ENCODE data around the gene GRID1. TPM values are rescaled to one million over a fixed set of nuclear protein-coding genes. Genes with fewer than 3 reads are reported as not detected.
"Not testable (repeated sequence)": the region's sequence is repeated elsewhere in the genome, so short reads cannot be mapped to it uniquely, and the experiment has no call there.

Gene GRID1
- total RNA-seq, 1 experiment from 2014 or later: 0.31 TPM

DNA sequence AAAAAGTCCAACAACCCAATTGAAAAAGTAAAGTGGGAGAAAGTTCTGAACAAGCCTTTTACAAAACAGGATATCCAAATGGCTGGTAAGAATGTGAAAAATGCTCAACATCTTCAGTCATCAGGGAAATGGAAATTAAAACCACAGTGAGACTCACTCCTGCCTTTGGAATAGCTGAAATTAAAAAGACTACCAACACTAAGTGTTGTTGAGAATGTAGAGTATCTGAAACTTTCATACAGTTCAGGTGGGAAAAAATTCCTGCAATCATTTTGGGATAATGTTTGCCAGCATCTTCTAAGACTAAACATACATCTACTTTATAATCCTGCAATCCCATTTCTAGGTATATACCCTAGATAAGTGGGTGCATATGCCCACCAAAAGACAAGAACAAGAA, 395.1 kb downstream of the GRID1 start:
- Histone ChIP-seq H3K27me3 (ENCODE audit: control insufficient read depth, insufficient read depth, low read length) (no peaks in the 10 kb centered on the region), H3K36me3 (replicated peaks; ENCODE audit: control insufficient read depth, insufficient read depth, low read length) (no peaks in the 10 kb centered on the region), H3K4me3 (ENCODE audit: insufficient read depth, low read depth, low read length) (no peak overlapping the region)
- DNase-seq: no peak

DNA sequence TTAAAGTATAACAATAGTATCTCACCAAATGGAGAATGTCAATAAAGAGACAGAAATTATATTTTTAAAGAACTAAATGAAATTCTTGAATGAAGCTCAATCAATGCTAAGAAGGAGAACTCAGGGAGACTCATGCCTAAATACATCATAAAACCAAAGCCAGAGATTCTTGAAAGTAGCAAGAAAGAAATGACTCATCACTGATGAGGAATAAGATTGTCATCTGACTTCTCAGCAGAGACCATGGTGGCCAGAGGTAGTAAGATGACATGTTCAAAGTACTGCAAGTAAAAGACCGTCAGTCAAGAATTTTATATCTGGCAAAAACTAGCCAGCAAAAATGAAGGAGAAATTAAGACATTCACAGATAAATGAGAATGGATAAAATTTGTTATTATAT, 399.0 kb downstream of the GRID1 start:
- no peak for DNase-seq
- Histone ChIP-seq H3K27me3 (ENCODE audit: control insufficient read depth, insufficient read depth, low read length) (no peaks in the 10 kb centered on the region), H3K36me3 (replicated peaks; ENCODE audit: control insufficient read depth, insufficient read depth, low read length) (no peaks in the 10 kb centered on the region), H3K4me3 (ENCODE audit: insufficient read depth, low read depth, low read length) (no peak overlapping the region)

DNA sequence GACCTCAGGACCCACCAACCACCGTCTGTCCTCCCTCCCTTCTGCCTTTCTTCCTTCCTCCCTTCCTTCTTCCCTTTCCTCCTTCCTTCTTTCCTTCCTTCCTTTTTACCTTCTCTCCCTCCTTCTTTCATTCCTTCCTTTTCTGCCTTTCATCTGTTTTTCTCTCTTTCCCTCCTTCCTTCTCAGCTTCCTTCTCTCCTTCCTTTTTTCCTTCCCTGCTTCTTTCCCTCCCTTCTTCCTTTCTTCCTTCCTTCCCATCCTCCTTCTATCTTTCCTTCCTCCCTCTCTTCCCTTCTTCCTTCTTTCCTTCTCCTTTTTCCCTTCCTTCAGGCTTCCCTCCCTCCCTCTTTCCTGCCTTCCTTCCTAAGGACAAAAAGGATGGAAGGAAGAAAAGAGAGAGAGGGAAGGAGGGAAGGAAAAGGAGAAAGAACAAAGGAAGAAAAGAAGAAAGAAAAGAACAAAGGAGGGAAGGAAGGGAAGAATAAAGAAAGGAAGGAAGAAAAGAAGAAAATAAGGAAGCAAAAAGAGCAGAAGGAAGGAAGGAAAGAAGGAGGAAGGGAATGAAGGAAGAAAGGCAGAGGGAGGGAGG, 405.0 kb downstream of the GRID1 start:
- no peak for DNase-seq
- H3K36me3 ChIP-seq (replicated peaks; ENCODE audit: control insufficient read depth, insufficient read depth, low read length): no peaks in the 10 kb centered on the region
- H3K27me3 ChIP-seq (ENCODE audit: control insufficient read depth, insufficient read depth, low read length): no peaks in the 10 kb centered on the region
- H3K4me3 ChIP-seq (ENCODE audit: insufficient read depth, low read depth, low read length): no peak overlapping the region

DNA sequence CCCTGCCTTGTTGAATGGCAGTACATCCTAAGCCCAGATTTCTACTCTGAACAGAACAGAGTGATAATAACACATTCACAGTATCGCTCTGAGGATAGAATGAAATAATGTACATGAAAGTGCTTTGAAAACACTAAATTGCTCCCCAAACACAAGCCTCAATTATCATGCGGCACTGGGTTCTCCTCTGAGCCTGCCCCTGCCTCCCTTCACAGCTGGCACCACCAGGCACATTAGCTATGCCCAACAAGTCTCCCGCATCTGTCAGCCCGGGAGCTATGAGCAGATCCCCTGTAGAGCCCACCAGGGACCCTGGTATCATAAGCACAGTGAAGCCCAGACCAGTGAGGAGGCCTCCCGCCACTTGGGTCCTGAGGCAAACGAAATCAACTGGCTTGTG, 405.5 kb downstream of the GRID1 start:
- H3K4me3 ChIP-seq (ENCODE audit: insufficient read depth, low read depth, low read length): no peak overlapping the region
- H3K36me3 ChIP-seq (replicated peaks; ENCODE audit: control insufficient read depth, insufficient read depth, low read length): no peaks in the 10 kb centered on the region
- no peaks in the 10 kb centered on the region for H3K27me3 ChIP-seq (ENCODE audit: control insufficient read depth, insufficient read depth, low read length)
- no peak for DNase-seq

DNA sequence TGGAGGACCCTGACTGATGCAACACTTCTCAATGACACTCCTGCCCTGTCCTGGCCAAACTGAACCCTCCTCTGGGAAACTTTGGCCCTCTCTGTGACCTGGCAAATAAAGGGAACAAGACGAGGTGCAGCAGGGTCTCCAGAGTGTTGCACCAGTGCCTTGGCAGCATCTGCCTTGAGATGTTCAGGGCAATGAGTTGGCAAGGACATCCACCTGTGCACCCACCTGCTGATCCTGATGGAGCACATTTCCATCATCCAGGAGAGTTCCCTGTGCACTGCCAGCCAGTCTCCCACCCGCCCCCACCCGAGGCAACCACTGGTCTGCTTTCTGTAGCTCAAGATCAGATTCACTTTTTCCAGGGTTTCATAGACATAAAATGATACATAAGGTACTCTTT, 407.4 kb downstream of the GRID1 start:
- H3K4me3 ChIP-seq (ENCODE audit: insufficient read depth, low read depth, low read length): no peak overlapping the region
- DNase-seq: no peak
- no peaks in the 10 kb centered on the region for H3K27me3 ChIP-seq (ENCODE audit: control insufficient read depth, insufficient read depth, low read length)
- H3K36me3 ChIP-seq (replicated peaks; ENCODE audit: control insufficient read depth, insufficient read depth, low read length): no peaks in the 10 kb centered on the region

DNA sequence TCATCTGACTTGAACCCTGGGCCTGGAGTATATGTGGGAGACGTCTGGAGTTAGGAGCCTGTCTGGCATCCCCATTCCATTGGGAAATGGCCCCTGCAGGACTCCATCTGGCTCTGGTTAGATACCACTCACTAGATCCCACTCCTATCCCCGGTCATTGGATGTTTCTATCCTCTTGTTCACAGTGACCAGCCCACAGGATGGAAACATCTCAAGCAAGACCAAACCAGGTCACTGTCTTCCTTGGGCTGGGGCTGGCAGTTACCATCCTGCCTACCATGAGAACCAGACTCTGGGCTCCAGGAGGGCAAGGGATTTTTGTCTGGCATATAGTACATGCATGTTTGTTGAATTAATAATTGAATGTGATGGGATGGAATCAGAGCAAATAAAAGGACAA, 415.7 kb downstream of the GRID1 start:
- DNase-seq: no peak
- H3K27me3 ChIP-seq (ENCODE audit: control insufficient read depth, insufficient read depth, low read length): no peaks in the 10 kb centered on the region
- H3K4me3 ChIP-seq (ENCODE audit: insufficient read depth, low read depth, low read length): no peak overlapping the region

DNA sequence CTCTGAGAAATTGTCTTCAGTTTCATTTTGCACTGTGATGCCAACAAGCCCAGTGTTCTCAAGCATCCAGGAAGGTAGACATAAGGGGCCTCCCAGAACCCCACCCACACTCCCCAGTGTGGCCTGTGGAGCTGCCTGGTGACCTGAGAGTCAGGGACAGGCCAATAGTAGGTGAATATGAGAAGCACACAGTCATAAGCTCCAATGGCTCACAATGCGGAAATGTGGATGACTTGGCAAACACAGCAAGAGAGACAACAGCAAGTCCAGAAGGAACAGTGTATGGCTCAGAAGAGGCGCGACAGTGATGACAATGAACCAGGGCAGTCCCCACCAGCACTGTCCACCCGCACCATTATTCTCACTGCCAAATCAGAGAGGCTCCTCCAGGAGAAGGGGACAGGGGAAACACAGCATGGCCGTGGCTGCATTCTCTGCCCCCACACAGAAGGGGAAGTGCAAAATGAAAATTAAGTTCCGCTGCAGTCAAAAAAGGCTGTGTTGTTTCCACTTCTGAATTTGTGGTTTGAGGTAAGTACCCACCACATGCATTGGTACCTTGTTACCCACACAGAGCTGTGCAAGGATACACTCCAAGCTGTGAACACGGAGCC, 419.8 kb downstream of the GRID1 start:
- H3K36me3 ChIP-seq (replicated peaks; ENCODE audit: control insufficient read depth, insufficient read depth, low read length): no peaks in the 10 kb centered on the region
- DNase-seq: no peak
- H3K4me3 ChIP-seq (ENCODE audit: insufficient read depth, low read depth, low read length): no peak overlapping the region
- H3K27me3 ChIP-seq (ENCODE audit: control insufficient read depth, insufficient read depth, low read length): no peaks in the 10 kb centered on the region

More for the DNA sequence above, 415.7 kb downstream of the GRID1 start:
- no peaks in the 10 kb centered on the region for H3K36me3 ChIP-seq (replicated peaks; ENCODE audit: control insufficient read depth, insufficient read depth, low read length)

DNA sequence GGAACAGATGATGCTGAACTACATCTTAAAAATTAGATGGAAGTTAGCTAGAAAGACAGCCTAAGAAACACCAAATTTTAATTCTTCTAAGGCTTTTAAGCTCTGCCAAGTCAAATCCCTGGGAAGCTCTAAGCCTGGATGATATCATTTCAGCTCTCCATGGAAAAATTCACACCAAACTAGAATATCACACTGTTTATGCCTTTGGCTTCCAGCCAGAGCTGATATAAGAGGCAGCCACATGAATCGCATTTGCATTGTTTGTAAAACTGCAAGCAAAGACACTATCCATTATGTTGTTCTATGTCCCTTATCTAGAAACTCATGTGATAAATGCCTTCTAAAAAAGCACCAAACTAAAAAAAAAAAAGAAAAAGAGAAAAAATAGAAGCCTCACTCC, 430.4 kb downstream of the GRID1 start:
- no peak for DNase-seq
- Histone ChIP-seq H3K27me3 (ENCODE audit: control insufficient read depth, insufficient read depth, low read length) (no peaks in the 10 kb centered on the region), H3K36me3 (replicated peaks; ENCODE audit: control insufficient read depth, insufficient read depth, low read length) (no peaks in the 10 kb centered on the region), H3K4me3 (ENCODE audit: insufficient read depth, low read depth, low read length) (no peak overlapping the region)

DNA sequence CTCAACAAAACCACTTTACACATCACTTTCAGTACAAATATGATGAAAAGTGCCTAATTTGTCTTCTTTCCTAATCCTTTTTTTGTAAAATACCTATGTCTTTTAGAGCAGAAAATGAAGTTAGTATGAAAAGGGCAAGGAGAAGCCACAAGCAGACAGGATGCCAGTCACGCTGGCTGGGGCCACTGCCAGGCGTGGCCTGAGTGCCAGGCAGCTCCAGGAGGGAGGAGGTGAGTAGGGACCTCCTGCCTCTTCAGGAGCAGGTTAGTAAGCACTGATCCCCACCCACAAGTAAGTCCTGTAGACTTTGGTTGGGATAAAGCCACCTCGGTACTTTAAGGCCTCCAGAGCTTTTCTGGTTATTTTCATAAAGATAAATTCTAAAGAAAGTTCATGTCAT, 432.0 kb downstream of the GRID1 start:
- no peak for DNase-seq
- H3K4me3 ChIP-seq (ENCODE audit: insufficient read depth, low read depth, low read length): no peak overlapping the region
- H3K27me3 ChIP-seq (ENCODE audit: control insufficient read depth, insufficient read depth, low read length): no peaks in the 10 kb centered on the region
- H3K36me3 ChIP-seq (replicated peaks; ENCODE audit: control insufficient read depth, insufficient read depth, low read length): no peaks in the 10 kb centered on the region

DNA sequence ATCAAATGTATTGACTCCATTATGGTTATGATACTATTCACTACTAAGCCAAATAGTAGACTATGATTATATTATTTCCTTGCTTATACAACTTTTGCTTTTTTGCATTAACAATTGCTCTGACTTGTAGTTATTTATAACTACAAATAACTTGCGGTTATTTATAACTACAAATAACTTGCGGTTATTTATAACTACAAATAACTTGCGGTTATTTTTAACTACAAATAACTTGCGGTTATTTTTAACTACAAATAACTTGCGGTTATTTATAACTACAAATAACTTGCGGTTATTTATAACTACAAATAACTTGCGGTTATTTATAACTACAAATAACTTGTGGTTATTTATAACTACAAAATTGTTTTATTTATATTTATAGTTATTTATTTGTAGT, 436.6 kb downstream of the GRID1 start:
- not testable (repeated sequence) for DNase-seq; H3K4me3 ChIP-seq (ENCODE audit: insufficient read depth, low read depth, low read length); H3K27me3 ChIP-seq (ENCODE audit: control insufficient read depth, insufficient read depth, low read length); H3K36me3 ChIP-seq (replicated peaks; ENCODE audit: control insufficient read depth, insufficient read depth, low read length)

DNA sequence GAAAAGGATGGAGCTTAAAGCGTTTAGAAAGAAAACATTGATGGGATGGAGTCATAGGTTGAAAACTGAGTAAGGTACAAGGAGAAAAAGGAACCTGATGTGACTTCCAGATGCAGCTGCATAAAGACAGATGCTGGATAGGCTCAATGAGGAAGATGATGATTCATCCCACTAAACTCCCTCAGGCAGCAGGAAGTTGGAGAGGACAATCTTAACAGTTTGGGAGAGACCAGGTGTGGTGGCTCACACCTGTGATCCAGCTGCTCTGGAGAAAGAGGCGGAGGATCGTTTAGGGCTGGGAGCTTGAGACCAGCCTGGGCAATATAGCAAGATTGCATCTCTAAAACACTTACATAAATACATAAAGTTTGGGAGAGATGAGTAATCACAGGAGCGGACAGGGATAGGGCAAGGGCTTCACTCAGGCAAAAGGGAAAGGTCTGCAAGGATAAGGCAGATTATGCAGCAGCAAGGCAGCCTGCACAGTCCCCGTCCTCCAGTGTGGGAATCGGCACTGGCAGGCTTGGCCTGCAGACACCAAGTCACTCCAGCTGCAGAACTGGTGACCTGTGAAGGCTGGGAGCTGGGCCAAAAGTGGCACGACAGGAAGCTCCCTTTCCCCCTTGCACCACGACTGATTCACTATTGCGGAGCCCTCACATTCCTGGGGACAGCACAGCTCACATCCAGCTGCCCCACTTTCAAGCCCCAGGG, 438.5 kb downstream of the GRID1 start:
- H3K4me3 ChIP-seq (ENCODE audit: insufficient read depth, low read depth, low read length): no peak overlapping the region
- H3K27me3 ChIP-seq (ENCODE audit: control insufficient read depth, insufficient read depth, low read length): no peaks in the 10 kb centered on the region
- no peak for DNase-seq
- no peaks in the 10 kb centered on the region for H3K36me3 ChIP-seq (replicated peaks; ENCODE audit: control insufficient read depth, insufficient read depth, low read length)

DNA sequence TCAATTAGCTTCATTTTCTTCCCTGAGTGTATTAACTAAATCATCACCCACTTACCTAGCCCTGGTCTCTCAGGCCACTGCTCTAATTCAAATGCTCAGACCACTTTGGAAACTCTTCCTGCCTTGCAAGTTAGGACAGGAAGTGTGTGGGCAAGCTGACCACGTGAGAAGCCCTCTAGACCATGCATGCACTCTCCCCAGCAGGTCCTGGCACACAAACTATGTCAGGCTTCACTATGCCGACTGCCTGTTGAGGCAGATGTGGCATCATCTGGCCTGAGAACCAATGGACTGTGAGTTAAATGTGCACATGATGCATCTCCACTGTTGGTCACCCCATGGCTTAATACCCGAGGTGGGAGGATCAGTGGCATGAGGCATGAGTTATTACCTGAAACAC, 439.6 kb downstream of the GRID1 start:
- no peaks in the 10 kb centered on the region for H3K27me3 ChIP-seq (ENCODE audit: control insufficient read depth, insufficient read depth, low read length)
- no peak overlapping the region for H3K4me3 ChIP-seq (ENCODE audit: insufficient read depth, low read depth, low read length)
- H3K36me3 ChIP-seq (replicated peaks; ENCODE audit: control insufficient read depth, insufficient read depth, low read length): no peaks in the 10 kb centered on the region
- no peak for DNase-seq

DNA sequence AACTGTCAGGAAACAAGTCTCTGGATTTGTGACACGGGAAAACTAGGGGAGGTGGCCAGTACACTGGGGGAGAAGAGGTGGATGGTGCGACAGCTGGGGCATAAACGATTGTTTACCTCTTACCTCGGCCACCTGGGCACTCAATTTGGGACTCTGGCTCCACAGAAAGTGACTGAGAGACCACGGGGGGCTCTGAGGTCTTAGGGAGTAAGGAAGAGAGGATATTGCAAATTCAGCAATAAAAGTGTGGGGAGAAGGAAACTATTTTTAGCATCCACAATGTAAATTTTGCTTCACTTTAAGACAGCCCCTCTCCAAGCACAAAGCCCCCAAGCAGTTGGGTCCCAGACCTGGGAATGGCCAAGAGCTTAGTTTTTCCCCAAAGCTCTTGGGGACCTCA, 440.5 kb downstream of the GRID1 start:
- H3K4me3 ChIP-seq (ENCODE audit: insufficient read depth, low read depth, low read length): no peak overlapping the region
- no peak for DNase-seq
- no peaks in the 10 kb centered on the region for H3K36me3 ChIP-seq (replicated peaks; ENCODE audit: control insufficient read depth, insufficient read depth, low read length)
- H3K27me3 ChIP-seq (ENCODE audit: control insufficient read depth, insufficient read depth, low read length): no peaks in the 10 kb centered on the region

DNA sequence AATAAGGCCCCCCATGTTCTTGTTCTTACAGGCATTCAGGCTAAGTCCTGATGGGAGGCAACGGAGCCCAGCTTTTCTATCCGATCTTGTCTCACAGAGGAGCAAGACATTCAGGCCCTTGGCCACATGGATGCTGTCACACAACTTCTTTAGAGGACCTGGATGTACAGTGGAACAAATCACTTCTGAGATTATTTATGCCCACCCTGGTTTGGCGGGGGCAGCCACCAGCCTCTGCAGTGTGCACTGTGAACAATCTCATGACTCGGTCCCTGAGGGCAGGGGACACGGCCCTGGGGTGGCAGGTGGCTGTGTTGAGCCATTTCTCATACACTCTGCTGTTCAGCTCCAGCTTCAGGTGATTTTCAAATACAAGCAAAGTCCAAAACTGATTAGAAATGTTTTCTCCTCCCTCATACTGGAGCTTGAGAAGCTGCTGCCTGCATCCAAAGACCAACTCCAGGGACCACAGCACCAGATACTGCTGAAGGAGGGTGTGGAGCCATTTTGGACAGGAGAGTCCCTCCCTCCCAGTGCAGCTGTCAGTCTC, 441.3 kb downstream of the GRID1 start:
- no peak for DNase-seq
- Histone ChIP-seq H3K36me3 (replicated peaks; ENCODE audit: control insufficient read depth, insufficient read depth, low read length) (no peaks in the 10 kb centered on the region), H3K27me3 (ENCODE audit: control insufficient read depth, insufficient read depth, low read length) (no peaks in the 10 kb centered on the region)

DNA sequence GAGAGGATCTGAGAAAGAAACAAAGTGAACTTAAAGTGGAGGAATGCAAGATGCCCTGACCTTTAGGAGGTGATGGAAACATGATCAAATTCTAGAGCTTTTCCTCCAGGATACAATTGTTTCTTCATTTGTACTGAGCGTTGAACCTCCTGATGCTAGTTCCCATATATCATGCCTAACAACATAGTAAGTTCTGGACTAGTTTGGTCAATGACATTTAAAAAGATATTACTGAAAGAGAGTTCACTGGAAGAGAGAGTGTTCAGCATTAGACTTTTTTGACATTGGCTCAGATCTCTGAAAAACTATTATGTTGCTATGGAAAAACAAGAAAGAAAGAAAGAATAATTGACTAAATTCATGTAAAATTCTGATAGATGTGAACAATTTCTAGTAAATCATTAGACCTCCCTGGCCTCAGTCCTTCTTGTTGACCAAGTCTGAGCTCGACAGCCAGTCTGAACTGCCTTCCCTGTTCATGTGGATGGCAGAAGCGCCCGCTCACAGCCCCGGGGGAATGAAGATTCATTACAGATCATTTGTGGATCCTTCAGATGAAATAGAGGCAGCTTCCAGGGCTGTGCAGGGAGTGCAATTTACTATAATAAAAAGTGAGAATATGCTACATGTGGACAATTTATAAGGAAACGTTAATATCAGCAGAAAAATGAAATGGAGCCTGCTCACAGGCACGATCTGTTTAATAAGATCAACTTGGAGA, 442.1 kb downstream of the GRID1 start:
- DNase-seq: no peak
- Histone ChIP-seq H3K36me3 (replicated peaks; ENCODE audit: control insufficient read depth, insufficient read depth, low read length) (no peaks in the 10 kb centered on the region), H3K4me3 (ENCODE audit: insufficient read depth, low read depth, low read length) (no peak overlapping the region), H3K27me3 (ENCODE audit: control insufficient read depth, insufficient read depth, low read length) (no peaks in the 10 kb centered on the region)

More for the DNA sequence above, 441.3 kb downstream of the GRID1 start:
- no peak overlapping the region for H3K4me3 ChIP-seq (ENCODE audit: insufficient read depth, low read depth, low read length)
